ENCODE measurements around the gene MIGA1. TPM values are rescaled to one million over a fixed set of nuclear protein-coding genes. Genes with fewer than 3 reads are reported as not detected.

Gene MIGA1
- total and polyA plus RNA-seq, 2 of the 13 experiments (the other 11 are each of a cell fraction or from before 2014, with no cell fraction given) = 3.8 to 6.6 TPM

- Histone ChIP-seq H4K20me1 (ENCODE audit: insufficient read depth, low read length) (peaks cover 11% of the 10 kb centered on the region; the same call in 1 of the 2 replicates), H3K4me2 (ENCODE audit: low read depth, low read length) (no peak overlapping the region), H3K27ac (ENCODE audit: extremely low read length, insufficient read depth, low read length) (no peak overlapping the region), H3K9ac (ENCODE audit: insufficient read depth, low read depth, low read length) (no peak overlapping the region), H3K27me3 (ENCODE audit: control insufficient read depth in 1 of 2, insufficient read depth in 2 of 2, low read length in 2 of 2) (peaks cover 0 to 1% of the 10 kb centered on the region in 2 experiments; a peak in 1 of 5 replicates), H3K4me3 (replicated peaks in 1 of 3; ENCODE audit: insufficient read depth in 1 of 3, low read depth in 2 of 3, low read length in 3 of 3) (no peak overlapping the region), H3K36me3 (replicated peaks in 1 of 2; ENCODE audit: control insufficient read depth in 1 of 2, insufficient read depth in 2 of 2, low read length in 2 of 2) (no peaks in the 10 kb centered on the region), H3K79me2 (ENCODE audit: insufficient read depth, low read length) (peaks cover 18% of the 10 kb centered on the region), H2AFZ (ENCODE audit: low read length) (no peak overlapping the region), H3K9me3 (ENCODE audit: low read length) (no peaks in the 10 kb centered on the region), H3K4me1 (ENCODE audit: insufficient read depth, low read length) (peaks cover 16% of the 10 kb centered on the region)
- peak; percentile 33 for DNase-seq (ENCODE audit: low spot score)
- ChIA-PET POLR2A (no interaction called here), CTCF (ENCODE audit: low intra/inter-chr PET ratio, low total read pairs) (no interaction called here)
- 5% methylated on average over 1 of the region's 1 CpG for WGBS (ENCODE audit: low lambda C conversion rate)
- intact Hi-C loops (cut with micrococcal nuclease; ENCODE audit: unreplicated experiment) (no loop called here), in situ Hi-C loops (cut with HindIII; ENCODE audit: extremely low pct_ligation_motif_present, low pct_unique_long_range_greater_than_20kb) (no loop called here)
- FAIRE-seq = no peak
- no TSS peak for BruUV-seq (replicated peaks)
- ATAC-seq = no peak
- TF ChIP-seq, protein P1, sequence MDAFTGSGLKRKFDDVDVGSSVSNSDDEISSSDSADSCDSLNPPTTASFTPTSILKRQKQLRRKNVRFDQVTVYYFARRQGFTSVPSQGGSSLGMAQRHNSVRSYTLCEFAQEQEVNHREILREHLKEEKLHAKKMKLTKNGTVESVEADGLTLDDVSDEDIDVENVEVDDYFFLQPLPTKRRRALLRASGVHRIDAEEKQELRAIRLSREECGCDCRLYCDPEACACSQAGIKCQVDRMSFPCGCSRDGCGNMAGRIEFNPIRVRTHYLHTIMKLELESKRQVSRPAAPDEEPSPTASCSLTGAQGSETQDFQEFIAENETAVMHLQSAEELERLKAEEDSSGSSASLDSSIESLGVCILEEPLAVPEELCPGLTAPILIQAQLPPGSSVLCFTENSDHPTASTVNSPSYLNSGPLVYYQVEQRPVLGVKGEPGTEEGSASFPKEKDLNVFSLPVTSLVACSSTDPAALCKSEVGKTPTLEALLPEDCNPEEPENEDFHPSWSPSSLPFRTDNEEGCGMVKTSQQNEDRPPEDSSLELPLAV (CRISPR knock-in tag; conservative IDR thresholded peaks at IDR 0.05; ENCODE audit: low read depth) = no peak
- TF ChIP-seq U2AF2 (IDR thresholded peaks at IDR 0.05; ENCODE audit: low read depth, low read length) (no peak), PPARG (CRISPR knock-in tag; conservative IDR thresholded peaks at IDR 0.05) (no peak), ZNF24 (IDR thresholded peaks at IDR 0.05) (no peak), ZBTB34 (CRISPR knock-in tag; IDR thresholded peaks at IDR 0.05) (no peak), GZF1 (CRISPR knock-in tag; IDR thresholded peaks at IDR 0.05) (no peak), TARDBP (CRISPR knock-in tag; IDR thresholded peaks at IDR 0.05) (no peak), RAD21 (CRISPR knock-in tag; IDR thresholded peaks at IDR 0.05) (no peak), SP1 (IDR thresholded peaks at IDR 0.05) (no peak), SP1 (CRISPR knock-in tag; IDR thresholded peaks at IDR 0.05) (no peak), YEATS2 (CRISPR knock-in tag; IDR thresholded peaks at IDR 0.05; ENCODE audit: borderline replicate concordance) (no peak), FOSL2 (CRISPR knock-in tag; IDR thresholded peaks at IDR 0.05) (peak; percentile 84), ARNT (IDR thresholded peaks at IDR 0.05) (peak; percentile 94; the same call in 1 of the 2 replicates), MAFF (IDR thresholded peaks at IDR 0.05; ENCODE audit: low read depth, low read length) (peak; percentile 46), CREB1 (IDR thresholded peaks at IDR 0.05) (no peak), CREB1 (CRISPR knock-in tag; IDR thresholded peaks at IDR 0.05) (0 out of 2 replicates have a peak, but pooled peaks have one; percentile 36), ZKSCAN8 (CRISPR knock-in tag; IDR thresholded peaks at IDR 0.05; ENCODE audit: borderline replicate concordance) (no peak), CHD2 (IDR thresholded peaks at IDR 0.05; ENCODE audit: low read depth, low read length) (no peak), IRF2 (CRISPR knock-in tag; IDR thresholded peaks at IDR 0.05) (no peak)
- TF ChIP-seq, protein P2, sequence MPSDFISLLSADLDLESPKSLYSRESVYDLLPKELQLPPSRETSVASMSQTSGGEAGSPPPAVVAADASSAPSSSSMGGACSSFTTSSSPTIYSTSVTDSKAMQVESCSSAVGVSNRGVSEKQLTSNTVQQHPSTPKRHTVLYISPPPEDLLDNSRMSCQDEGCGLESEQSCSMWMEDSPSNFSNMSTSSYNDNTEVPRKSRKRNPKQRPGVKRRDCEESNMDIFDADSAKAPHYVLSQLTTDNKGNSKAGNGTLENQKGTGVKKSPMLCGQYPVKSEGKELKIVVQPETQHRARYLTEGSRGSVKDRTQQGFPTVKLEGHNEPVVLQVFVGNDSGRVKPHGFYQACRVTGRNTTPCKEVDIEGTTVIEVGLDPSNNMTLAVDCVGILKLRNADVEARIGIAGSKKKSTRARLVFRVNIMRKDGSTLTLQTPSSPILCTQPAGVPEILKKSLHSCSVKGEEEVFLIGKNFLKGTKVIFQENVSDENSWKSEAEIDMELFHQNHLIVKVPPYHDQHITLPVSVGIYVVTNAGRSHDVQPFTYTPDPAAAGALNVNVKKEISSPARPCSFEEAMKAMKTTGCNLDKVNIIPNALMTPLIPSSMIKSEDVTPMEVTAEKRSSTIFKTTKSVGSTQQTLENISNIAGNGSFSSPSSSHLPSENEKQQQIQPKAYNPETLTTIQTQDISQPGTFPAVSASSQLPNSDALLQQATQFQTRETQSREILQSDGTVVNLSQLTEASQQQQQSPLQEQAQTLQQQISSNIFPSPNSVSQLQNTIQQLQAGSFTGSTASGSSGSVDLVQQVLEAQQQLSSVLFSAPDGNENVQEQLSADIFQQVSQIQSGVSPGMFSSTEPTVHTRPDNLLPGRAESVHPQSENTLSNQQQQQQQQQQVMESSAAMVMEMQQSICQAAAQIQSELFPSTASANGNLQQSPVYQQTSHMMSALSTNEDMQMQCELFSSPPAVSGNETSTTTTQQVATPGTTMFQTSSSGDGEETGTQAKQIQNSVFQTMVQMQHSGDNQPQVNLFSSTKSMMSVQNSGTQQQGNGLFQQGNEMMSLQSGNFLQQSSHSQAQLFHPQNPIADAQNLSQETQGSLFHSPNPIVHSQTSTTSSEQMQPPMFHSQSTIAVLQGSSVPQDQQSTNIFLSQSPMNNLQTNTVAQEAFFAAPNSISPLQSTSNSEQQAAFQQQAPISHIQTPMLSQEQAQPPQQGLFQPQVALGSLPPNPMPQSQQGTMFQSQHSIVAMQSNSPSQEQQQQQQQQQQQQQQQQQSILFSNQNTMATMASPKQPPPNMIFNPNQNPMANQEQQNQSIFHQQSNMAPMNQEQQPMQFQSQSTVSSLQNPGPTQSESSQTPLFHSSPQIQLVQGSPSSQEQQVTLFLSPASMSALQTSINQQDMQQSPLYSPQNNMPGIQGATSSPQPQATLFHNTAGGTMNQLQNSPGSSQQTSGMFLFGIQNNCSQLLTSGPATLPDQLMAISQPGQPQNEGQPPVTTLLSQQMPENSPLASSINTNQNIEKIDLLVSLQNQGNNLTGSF (CRISPR knock-in tag; IDR thresholded peaks at IDR 0.05) = no peak
These were observed 17.4 kb upstream of the MIGA1 start for GRCh38 chr1:77762072-77762476.

All from HepG2 (cell line).